H1 (cell line): ENCODE data around the gene LMO4. TPM values are rescaled to one million over a fixed set of nuclear protein-coding genes. Genes with fewer than 3 reads are reported as not detected.
A peak's percentile ranks its signal among the peaks of the same experiment; 100 is the strongest.

Source experiments
- CREB1 ChIP-seq: IDR thresholded peaks from 2 replicates; pipeline ENCODE4 v1.6.1; 2012; ENCODE audit warnings: inconsistent platforms
- EGR1 ChIP-seq: IDR thresholded peaks from 2 replicates; pipeline ENCODE4 v1.6.1; 2011; ENCODE audit warnings: low read depth, low read length, borderline replicate concordance
- EZH2 ChIP-seq: fragments of 200-600 bp; sonication (generic); IDR thresholded peaks from 2 replicates; pipeline ENCODE4 v1.7.1; 2012; ENCODE audit warnings: low read depth, mild to moderate bottlenecking, moderate library complexity, low read length, inconsistent platforms; ENCODE audit not compliant: severe bottlenecking
- GABPA ChIP-seq: IDR thresholded peaks from 2 replicates; pipeline ENCODE4 v1.6.1; 2011; ENCODE audit warnings: mild to moderate bottlenecking, low read length, moderate library complexity, borderline replicate concordance; ENCODE audit not compliant: insufficient read depth
- HDAC6 ChIP-seq: IDR thresholded peaks from one replicate; pipeline ENCODE4 v1.7.1; 2012; ENCODE audit warnings: low read depth, mild to moderate bottlenecking, inconsistent platforms, low read length, moderate library complexity
- PHF8 ChIP-seq: fragments of 200-600 bp; sonication (generic); conservative IDR thresholded peaks from 2 replicates; pipeline ENCODE4 v1.7.1; 2012; ENCODE audit warnings: low read depth, mild to moderate bottlenecking, inconsistent platforms, low read length, moderate library complexity
- RBBP5 ChIP-seq: IDR thresholded peaks from 2 replicates; pipeline ENCODE4 v1.7.1; 2012; ENCODE audit warnings: low read depth, mild to moderate bottlenecking, inconsistent platforms, low read length, moderate library complexity, borderline replicate concordance
- ZNF274 ChIP-seq: IDR thresholded peaks from 2 replicates; pipeline ENCODE4 v1.7.0; 2012; ENCODE audit warnings: low read length, borderline replicate concordance; ENCODE audit errors: extremely low read depth
- polyA plus RNA-seq, 7 experiments: library from polyadenylated mRNA; depleted of rRNA in 3 of 7; stranded (reverse) in 5 of 7; unstranded in 2 of 7; fragments of >200 nt in 5 of 7; fragments of 200-250 nt in 2 of 7; gene quantifications; 1 replicate in 5 of 7; 2 replicates in 1 of 7; 4 replicates in 1 of 7; pipeline versions ENCODE4 v1.2.1 to v1.2.3, GENCODE V29; 2011 to 2013; ENCODE audit warnings: missing spikeins in 2 of 7, mixed read lengths in 2 of 7
- total RNA-seq: library from RNA; stranded (reverse); fragmentation: NEBNext Ultra II Directional; extraction: Animal tissue kit (Norgen Biotek cat#: 25700); gene quantifications from 2 replicates; pipeline ENCODE4 v1.2.1, GENCODE V29; 2021
- TF ChIP-seq, protein P1 (sequence below): fragments of 300-600 bp; sonication (generic); IDR thresholded peaks from 2 replicates; pipeline ENCODE4 v1.7.1; 2012; ENCODE audit warnings: low read length, moderate library complexity, mild to moderate bottlenecking, inconsistent platforms; ENCODE audit not compliant: insufficient replicate concordance

The LMO4 gene
- total and polyA plus RNA-seq, 2 of the 8 experiments (the other 6 are each of a cell fraction or from before 2014, with no cell fraction given) = 71.7 to 98.7 TPM

DNA sequence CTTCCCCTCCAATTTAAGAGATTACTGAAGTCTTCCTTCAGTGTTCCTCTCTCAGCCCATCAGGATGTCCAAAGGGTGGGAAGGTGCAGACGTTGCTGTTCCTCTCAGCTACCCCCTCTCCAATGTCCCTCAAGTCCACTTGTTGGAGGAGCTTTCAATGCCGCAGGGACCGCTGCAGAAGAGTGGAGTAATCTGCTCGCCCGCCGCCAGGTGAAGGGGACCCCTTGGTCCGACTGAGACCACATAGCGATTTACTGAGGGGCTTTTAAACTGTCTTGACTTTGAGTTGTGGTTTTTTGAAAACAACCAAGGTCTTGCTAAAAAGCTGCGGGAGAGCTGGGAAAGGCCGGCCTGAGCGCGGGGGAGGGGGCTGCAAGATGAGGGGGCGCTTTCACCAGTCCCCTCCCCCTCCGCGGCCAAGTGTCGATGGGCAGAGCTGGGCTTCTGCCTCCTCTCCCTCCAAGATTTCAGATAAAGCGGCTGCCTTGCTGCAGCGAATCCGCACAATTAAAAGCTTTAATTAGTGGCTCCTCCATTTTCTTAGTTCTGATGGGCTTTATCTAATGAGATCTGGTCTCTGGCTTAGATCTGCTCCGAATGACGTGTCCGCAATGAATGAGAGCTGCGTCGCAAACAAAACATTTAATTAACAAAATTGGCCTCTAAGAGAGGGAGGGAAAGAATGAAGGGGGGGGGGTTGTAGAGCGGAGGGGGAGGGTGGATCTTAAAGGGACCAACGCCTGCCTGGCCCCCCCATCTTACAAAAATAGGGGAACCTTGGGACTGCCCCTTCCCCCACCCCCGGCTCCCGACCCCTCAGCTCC lies 5.9 kb downstream of the LMO4 start (continued):
- TF ChIP-seq, protein P1, sequence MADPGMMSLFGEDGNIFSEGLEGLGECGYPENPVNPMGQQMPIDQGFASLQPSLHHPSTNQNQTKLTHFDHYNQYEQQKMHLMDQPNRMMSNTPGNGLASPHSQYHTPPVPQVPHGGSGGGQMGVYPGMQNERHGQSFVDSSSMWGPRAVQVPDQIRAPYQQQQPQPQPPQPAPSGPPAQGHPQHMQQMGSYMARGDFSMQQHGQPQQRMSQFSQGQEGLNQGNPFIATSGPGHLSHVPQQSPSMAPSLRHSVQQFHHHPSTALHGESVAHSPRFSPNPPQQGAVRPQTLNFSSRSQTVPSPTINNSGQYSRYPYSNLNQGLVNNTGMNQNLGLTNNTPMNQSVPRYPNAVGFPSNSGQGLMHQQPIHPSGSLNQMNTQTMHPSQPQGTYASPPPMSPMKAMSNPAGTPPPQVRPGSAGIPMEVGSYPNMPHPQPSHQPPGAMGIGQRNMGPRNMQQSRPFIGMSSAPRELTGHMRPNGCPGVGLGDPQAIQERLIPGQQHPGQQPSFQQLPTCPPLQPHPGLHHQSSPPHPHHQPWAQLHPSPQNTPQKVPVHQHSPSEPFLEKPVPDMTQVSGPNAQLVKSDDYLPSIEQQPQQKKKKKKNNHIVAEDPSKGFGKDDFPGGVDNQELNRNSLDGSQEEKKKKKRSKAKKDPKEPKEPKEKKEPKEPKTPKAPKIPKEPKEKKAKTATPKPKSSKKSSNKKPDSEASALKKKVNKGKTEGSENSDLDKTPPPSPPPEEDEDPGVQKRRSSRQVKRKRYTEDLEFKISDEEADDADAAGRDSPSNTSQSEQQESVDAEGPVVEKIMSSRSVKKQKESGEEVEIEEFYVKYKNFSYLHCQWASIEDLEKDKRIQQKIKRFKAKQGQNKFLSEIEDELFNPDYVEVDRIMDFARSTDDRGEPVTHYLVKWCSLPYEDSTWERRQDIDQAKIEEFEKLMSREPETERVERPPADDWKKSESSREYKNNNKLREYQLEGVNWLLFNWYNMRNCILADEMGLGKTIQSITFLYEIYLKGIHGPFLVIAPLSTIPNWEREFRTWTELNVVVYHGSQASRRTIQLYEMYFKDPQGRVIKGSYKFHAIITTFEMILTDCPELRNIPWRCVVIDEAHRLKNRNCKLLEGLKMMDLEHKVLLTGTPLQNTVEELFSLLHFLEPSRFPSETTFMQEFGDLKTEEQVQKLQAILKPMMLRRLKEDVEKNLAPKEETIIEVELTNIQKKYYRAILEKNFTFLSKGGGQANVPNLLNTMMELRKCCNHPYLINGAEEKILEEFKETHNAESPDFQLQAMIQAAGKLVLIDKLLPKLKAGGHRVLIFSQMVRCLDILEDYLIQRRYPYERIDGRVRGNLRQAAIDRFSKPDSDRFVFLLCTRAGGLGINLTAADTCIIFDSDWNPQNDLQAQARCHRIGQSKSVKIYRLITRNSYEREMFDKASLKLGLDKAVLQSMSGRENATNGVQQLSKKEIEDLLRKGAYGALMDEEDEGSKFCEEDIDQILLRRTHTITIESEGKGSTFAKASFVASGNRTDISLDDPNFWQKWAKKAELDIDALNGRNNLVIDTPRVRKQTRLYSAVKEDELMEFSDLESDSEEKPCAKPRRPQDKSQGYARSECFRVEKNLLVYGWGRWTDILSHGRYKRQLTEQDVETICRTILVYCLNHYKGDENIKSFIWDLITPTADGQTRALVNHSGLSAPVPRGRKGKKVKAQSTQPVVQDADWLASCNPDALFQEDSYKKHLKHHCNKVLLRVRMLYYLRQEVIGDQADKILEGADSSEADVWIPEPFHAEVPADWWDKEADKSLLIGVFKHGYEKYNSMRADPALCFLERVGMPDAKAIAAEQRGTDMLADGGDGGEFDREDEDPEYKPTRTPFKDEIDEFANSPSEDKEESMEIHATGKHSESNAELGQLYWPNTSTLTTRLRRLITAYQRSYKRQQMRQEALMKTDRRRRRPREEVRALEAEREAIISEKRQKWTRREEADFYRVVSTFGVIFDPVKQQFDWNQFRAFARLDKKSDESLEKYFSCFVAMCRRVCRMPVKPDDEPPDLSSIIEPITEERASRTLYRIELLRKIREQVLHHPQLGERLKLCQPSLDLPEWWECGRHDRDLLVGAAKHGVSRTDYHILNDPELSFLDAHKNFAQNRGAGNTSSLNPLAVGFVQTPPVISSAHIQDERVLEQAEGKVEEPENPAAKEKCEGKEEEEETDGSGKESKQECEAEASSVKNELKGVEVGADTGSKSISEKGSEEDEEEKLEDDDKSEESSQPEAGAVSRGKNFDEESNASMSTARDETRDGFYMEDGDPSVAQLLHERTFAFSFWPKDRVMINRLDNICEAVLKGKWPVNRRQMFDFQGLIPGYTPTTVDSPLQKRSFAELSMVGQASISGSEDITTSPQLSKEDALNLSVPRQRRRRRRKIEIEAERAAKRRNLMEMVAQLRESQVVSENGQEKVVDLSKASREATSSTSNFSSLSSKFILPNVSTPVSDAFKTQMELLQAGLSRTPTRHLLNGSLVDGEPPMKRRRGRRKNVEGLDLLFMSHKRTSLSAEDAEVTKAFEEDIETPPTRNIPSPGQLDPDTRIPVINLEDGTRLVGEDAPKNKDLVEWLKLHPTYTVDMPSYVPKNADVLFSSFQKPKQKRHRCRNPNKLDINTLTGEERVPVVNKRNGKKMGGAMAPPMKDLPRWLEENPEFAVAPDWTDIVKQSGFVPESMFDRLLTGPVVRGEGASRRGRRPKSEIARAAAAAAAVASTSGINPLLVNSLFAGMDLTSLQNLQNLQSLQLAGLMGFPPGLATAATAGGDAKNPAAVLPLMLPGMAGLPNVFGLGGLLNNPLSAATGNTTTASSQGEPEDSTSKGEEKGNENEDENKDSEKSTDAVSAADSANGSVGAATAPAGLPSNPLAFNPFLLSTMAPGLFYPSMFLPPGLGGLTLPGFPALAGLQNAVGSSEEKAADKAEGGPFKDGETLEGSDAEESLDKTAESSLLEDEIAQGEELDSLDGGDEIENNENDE = no peak
- TF ChIP-seq CREB1 = no peak
- TF ChIP-seq GABPA = no peak
- peak; percentile 50; the same call in 1 of the 2 replicates for TF ChIP-seq EGR1
- peak; percentile 27; the same call in 1 of the 2 replicates for TF ChIP-seq RBBP5
- TF ChIP-seq EZH2 = no peak
- TF ChIP-seq ZNF274 = no peak
- TF ChIP-seq HDAC6 = no peak
- TF ChIP-seq PHF8 = no peak
